HepG2 (cell line): ENCODE measurements around the gene SIGLEC6. TPM values are rescaled to one million over a fixed set of nuclear protein-coding genes. Genes with fewer than 3 reads are reported as not detected.
A peak's percentile ranks its signal among the peaks of the same experiment; 100 is the strongest.

ENCODE experiments used
- ATAC-seq: fragments of 200-7000 bp; cut with Tn5 transposase; 3 replicates; pipeline ENCODE4 v1.9.1; 2020; ENCODE audit warnings: mild to moderate bottlenecking, moderate library complexity
- BruUV-seq: library from RNA; stranded (reverse); fragments of 400-500 nt; replicated peaks from 2 replicates; lab custom pipeline; 2021; lab: Mats Ljungman, UMichigan
- CTCF ChIA-PET: fragments of 300-600 bp; formaldehyde crosslinking; extraction: SDS; loops from one replicate; lab custom pipeline; 2021; ENCODE audit warnings: low total read pairs, inconsistent platforms, low intra/inter-chr PET ratio; lab: Yijun Ruan, JAX
- POLR2A ChIA-PET: fragments of 350-600 bp; sonication (Branson Sonifier 250); formaldehyde crosslinking; loops from one replicate; lab custom pipeline; 2020; ENCODE audit warnings: antibody characterized with exemption, inconsistent platforms; lab: Yijun Ruan, JAX
- DNase-seq: peaks from one replicate; pipeline ENCODE4 v3.0.0-alpha.2; 2015; ENCODE audit warnings: low spot score
- FAIRE-seq: peaks from 3 replicates; lab custom pipeline; 2011; peaks lifted over from hg19 to GRCh38; lab: Jason Lieb, UNC
- H2AFZ ChIP-seq: one replicate; pipeline ENCODE4 v1.6.1; 2011; ENCODE audit warnings: low read length, inconsistent platforms
- H3K27ac ChIP-seq: fragments of 300-600 bp; 3 replicates; pipeline ENCODE4 v1.8.0; 2011; ENCODE audit warnings: mixed run types, mild to moderate bottlenecking, mixed read lengths, low read length, inconsistent platforms; ENCODE audit not compliant: insufficient read depth; ENCODE audit errors: extremely low read length
- H3K27me3 ChIP-seq, 2 experiments: fragments of 200-600 bp in 1 of 2; 2 replicates in 1 of 2; 3 replicates in 1 of 2; pipeline versions ENCODE4 v1.6.0 to v1.8.0; 2011; ENCODE audit warnings: low read length in 2 of 2, mild to moderate bottlenecking in 2 of 2, moderate library complexity in 2 of 2, inconsistent platforms in 1 of 2; ENCODE audit not compliant: insufficient read depth in 2 of 2, control insufficient read depth in 1 of 2
- H3K36me3 ChIP-seq, 2 experiments: fragments of 200-600 bp in 1 of 2; replicated peaks in 1 of 2; 2 replicates in 1 of 2; 3 replicates in 1 of 2; pipeline versions ENCODE4 v1.5.1 to v1.8.0; 2011; ENCODE audit warnings: low read length in 2 of 2, inconsistent platforms in 1 of 2; ENCODE audit not compliant: insufficient read depth in 2 of 2, control insufficient read depth in 1 of 2
- H3K4me1 ChIP-seq: 2 replicates; pipeline ENCODE4 v1.5.1; 2012; ENCODE audit warnings: low read length, inconsistent platforms; ENCODE audit not compliant: insufficient read depth
- H3K4me2 ChIP-seq: 2 replicates; pipeline ENCODE4 v1.6.0; 2011; ENCODE audit warnings: low read depth, low read length, inconsistent platforms
- H3K4me3 ChIP-seq, 3 experiments: fragments of 200-600 bp in 1 of 3; sonication (generic), shearing (Covaris generic) in 1 of 3; replicated peaks in 1 of 3; 2 replicates each; pipeline ENCODE4 v1.5.1; 2011 to 2016; ENCODE audit warnings: low read length in 3 of 3, inconsistent platforms in 2 of 3, low read depth in 2 of 3, mild to moderate bottlenecking in 2 of 3, control low read depth in 1 of 3, mixed read lengths in 1 of 3; ENCODE audit not compliant: insufficient read depth in 1 of 3
- H3K79me2 ChIP-seq: one replicate; pipeline ENCODE4 v1.6.1; 2011; ENCODE audit warnings: low read length, inconsistent platforms; ENCODE audit not compliant: insufficient read depth
- H3K9ac ChIP-seq: 2 replicates; pipeline ENCODE4 v1.6.0; 2011; ENCODE audit warnings: mild to moderate bottlenecking, low read depth, low read length, inconsistent platforms; ENCODE audit not compliant: insufficient read depth
- H3K9me3 ChIP-seq: 2 replicates; pipeline ENCODE4 v1.5.1; 2012; ENCODE audit warnings: mild to moderate bottlenecking, low read length
- H4K20me1 ChIP-seq: 2 replicates; pipeline ENCODE4 v1.6.0; 2011; ENCODE audit warnings: inconsistent platforms, mild to moderate bottlenecking, low read length, moderate library complexity; ENCODE audit not compliant: insufficient read depth
- ARID2 ChIP-seq: sonication (generic); formaldehyde crosslinking; IDR thresholded peaks from 2 replicates; pipeline ENCODE4 v1.8.1; 2022; ENCODE audit warnings: mild to moderate bottlenecking, missing genetic modification reagents, borderline replicate concordance
- FOSL2 ChIP-seq: sonication (generic); formaldehyde crosslinking; IDR thresholded peaks from 2 replicates; pipeline ENCODE4 v1.4.0; 2020; ENCODE audit warnings: missing genetic modification reagents
- HNF4A ChIP-seq: sonication (generic); formaldehyde crosslinking; IDR thresholded peaks from 2 replicates; pipeline ENCODE4 v1.4.0; 2020; ENCODE audit warnings: missing genetic modification reagents
- KDM3A ChIP-seq: IDR thresholded peaks from 2 replicates; pipeline ENCODE4 v1.6.1; 2018; ENCODE audit warnings: low read depth, missing compliant biosample characterization
- KDM5B ChIP-seq: sonication (generic); formaldehyde crosslinking; IDR thresholded peaks from 2 replicates; pipeline ENCODE4 v1.4.0; 2020; ENCODE audit warnings: missing genetic modification reagents, mild to moderate bottlenecking, borderline replicate concordance
- ZKSCAN8 ChIP-seq: IDR thresholded peaks from 2 replicates; pipeline ENCODE4 v1.6.1; 2016; ENCODE audit warnings: borderline replicate concordance, missing genetic modification reagents, missing compliant biosample characterization
- ZNF253 ChIP-seq: sonication (generic); formaldehyde crosslinking; IDR thresholded peaks from 2 replicates; pipeline ENCODE4 v1.8.0; 2022; ENCODE audit warnings: mild to moderate bottlenecking, missing genetic modification reagents, borderline replicate concordance
- ZSCAN20 ChIP-seq: sonication (generic); formaldehyde crosslinking; IDR thresholded peaks from 2 replicates; pipeline ENCODE4 v1.4.0; 2020; ENCODE audit warnings: missing genetic modification reagents, mild to moderate bottlenecking, borderline replicate concordance
- WGBS: methylation state at CpG from one replicate; pipeline ENCODE4 v1.1.6; 2017; ENCODE audit warnings: low lambda C conversion rate; 5-methylcytosine and 5-hydroxymethylcytosine counted together
- in situ Hi-C: cut with HindIII; loops from 2 replicates; pipeline ENCODE4 v1.10.0; 2017; ENCODE audit warnings: low pct_unique_long_range_greater_than_20kb; ENCODE audit not compliant: extremely low pct_ligation_motif_present
- intact Hi-C: fragments of 100-400 bp; cut with micrococcal nuclease; formaldehyde crosslinking; loops from one replicate; pipeline ENCODE4 v1.10.0; 2022; ENCODE audit not compliant: unreplicated experiment
- polyA plus RNA-seq, 8 experiments: library from polyadenylated mRNA; depleted of rRNA in 3 of 8; stranded (reverse) in 7 of 8; unstranded in 1 of 8; fragments of >200 nt; fragmentation: Illumina TruSeq in 4 of 8; extraction: Trizol in 4 of 8; gene quantifications; 2 replicates each; pipeline versions ENCODE4 v1.2.1 to v1.2.3, GENCODE V29; 2011 to 2016; ENCODE audit warnings: low read depth in 4 of 8, missing spikeins in 1 of 8, mixed read lengths in 1 of 8; ENCODE audit not compliant: insufficient read depth in 1 of 8
- total RNA-seq, 5 experiments: library from RNA; depleted of rRNA; stranded (reverse); fragments of >200 nt; fragmentation: Illumina TruSeq; extraction: Trizol; gene quantifications; 2 replicates each; pipeline ENCODE4 v1.2.3, GENCODE V29; 2016; ENCODE audit warnings: low read depth in 1 of 5
- TF ChIP-seq, protein P1 (sequence below): sonication (generic); formaldehyde crosslinking; IDR thresholded peaks from 2 replicates; pipeline ENCODE4 v1.4.0; 2020; ENCODE audit warnings: low read depth, mild to moderate bottlenecking, missing genetic modification reagents
- TF ChIP-seq, protein P2 (sequence below): IDR thresholded peaks from 2 replicates; pipeline ENCODE4 v1.6.1; 2016; ENCODE audit warnings: missing genetic modification reagents, missing compliant biosample characterization
- TF ChIP-seq, protein P3 (sequence below): sonication (generic); formaldehyde crosslinking; conservative IDR thresholded peaks from 2 replicates; pipeline ENCODE4 v1.5.0; 2020; ENCODE audit warnings: missing genetic modification reagents
- TF ChIP-seq, protein P4 (sequence below): sonication (generic); formaldehyde crosslinking; conservative IDR thresholded peaks from 2 replicates; pipeline ENCODE4 v1.8.0; 2022; ENCODE audit warnings: missing genetic modification reagents

SIGLEC6 gene
- total and polyA plus RNA-seq, 2 of the 13 experiments (the other 11 are each of a cell fraction or from before 2014, with no cell fraction given): not detected

DNA sequence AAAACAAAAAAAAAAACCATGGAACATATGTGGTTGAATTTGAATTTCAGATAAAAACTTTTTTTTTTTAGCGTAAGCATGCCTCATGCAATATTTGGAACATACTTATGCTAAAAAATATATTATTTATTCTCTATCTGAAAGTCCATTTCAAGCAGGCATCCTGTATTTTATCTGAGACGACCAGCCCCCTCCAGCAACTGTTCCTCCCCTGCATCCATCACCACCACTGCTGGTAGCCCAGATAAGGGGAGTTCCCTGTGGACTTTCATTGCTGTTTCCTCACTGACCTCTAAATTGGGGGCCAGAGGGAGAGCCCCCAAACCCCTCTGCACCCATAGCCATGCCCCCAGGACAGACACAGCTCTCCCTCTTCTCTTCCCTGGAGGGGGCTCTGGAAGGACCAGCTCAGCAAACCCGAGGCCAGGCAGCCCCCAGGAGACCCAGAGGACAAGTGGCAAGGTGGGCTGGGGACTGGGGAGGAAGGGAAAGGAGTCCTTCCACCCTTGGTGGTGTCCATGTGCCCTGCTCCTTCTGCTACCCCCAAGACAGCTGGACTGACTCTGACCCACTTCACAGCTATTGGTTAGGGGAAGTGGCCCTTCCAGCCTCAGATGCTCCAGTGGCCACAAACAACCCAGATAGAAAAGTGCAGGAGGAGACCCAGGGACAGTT, 23.3 kb downstream of the SIGLEC6 start (continued):
- TF ChIP-seq ZNF253 (CRISPR knock-in tag): no peak

DNA sequence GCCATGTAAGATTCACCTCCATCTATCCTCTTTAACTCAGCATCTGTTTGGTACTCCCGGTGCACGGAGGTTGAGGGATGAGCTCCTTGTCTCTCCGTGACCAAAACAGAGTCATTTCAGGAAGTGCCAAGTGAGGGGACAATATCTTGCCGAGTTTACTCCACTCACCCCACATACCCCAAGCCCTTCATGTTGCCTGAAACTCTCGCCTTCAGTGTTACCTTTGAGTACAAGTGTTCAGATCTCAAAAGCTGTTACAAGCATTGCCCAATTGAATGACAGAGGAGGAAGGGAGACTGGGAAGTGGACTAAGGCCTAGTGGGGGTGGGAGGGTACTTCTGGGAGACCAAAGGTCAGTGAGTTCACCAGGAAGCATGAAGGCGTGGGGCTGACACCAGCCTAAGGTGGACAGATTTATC, 23.8 kb downstream of the SIGLEC6 start:
- Histone ChIP-seq H3K36me3 (no peaks in the 10 kb centered on the region), H3K4me2 (no peak overlapping the region), H3K9me3 (no peaks in the 10 kb centered on the region), H4K20me1 (no peaks in the 10 kb centered on the region), H3K4me3 (no peak overlapping the region), H3K27me3 (no peaks in the 10 kb centered on the region; a peak in 1 of 5 replicates), H3K79me2 (no peaks in the 10 kb centered on the region), H2AFZ (no peak overlapping the region), H3K9ac (no peak overlapping the region), H3K27ac (no peak overlapping the region), H3K4me1 (no peaks in the 10 kb centered on the region)
- in situ Hi-C loops: no loop called here
- intact Hi-C loops: no loop called here
- peak; percentile 24; the same call in 1 of the 2 replicates for TF ChIP-seq HNF4A (CRISPR knock-in tag)
- TF ChIP-seq KDM5B: no peak
- no peak for TF ChIP-seq FOSL2 (CRISPR knock-in tag)
- no peak for ATAC-seq
- no peak for FAIRE-seq
- DNase-seq: no peak
- 15% methylated on average over 6 of the region's 6 CpGs for WGBS
- CTCF ChIA-PET: no interaction called here
- POLR2A ChIA-PET: no interaction called here
- no TSS peak for BruUV-seq

DNA sequence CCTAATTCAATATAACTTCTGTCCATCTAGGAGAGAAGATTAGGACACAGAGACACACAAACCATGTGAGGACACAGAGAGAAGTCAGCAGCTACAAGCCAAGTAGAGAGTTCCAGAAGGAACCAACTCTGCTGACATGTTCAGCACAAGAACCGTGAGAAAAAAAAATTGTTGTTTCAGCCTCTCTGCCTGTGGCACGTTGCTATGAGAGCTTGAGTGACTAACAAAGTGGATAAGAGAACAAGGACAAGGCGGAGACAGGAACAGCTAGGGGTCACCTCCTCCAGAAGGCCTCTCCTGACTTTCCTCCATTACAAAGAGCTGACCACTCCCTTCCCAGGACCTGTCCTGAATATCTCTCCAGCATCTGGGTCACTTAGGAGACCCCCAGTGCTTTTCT, 24.3 kb downstream of the SIGLEC6 start:
- DNase-seq: no peak
- Histone ChIP-seq H3K27me3 (peaks cover 0 to 3% of the 10 kb centered on the region in 2 experiments; a peak in 1 of 5 replicates), H3K4me2 (no peak overlapping the region), H3K27ac (no peak overlapping the region), H4K20me1 (no peaks in the 10 kb centered on the region), H3K79me2 (no peaks in the 10 kb centered on the region), H3K4me3 (no peak overlapping the region), H3K9me3 (no peaks in the 10 kb centered on the region), H2AFZ (no peak overlapping the region), H3K4me1 (no peaks in the 10 kb centered on the region), H3K9ac (no peak overlapping the region), H3K36me3 (no peaks in the 10 kb centered on the region)
- BruUV-seq: no TSS peak
- WGBS: 4% methylated on average over 3 of the region's 3 CpGs
- no peak for FAIRE-seq
- ChIA-PET CTCF (no interaction called here), POLR2A (no interaction called here)
- no peak for ATAC-seq
- in situ Hi-C loops (no loop called here), intact Hi-C loops (no loop called here)
- TF ChIP-seq, protein P1, sequence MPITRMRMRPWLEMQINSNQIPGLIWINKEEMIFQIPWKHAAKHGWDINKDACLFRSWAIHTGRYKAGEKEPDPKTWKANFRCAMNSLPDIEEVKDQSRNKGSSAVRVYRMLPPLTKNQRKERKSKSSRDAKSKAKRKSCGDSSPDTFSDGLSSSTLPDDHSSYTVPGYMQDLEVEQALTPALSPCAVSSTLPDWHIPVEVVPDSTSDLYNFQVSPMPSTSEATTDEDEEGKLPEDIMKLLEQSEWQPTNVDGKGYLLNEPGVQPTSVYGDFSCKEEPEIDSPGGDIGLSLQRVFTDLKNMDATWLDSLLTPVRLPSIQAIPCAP: no peak
- TF ChIP-seq, protein P2, sequence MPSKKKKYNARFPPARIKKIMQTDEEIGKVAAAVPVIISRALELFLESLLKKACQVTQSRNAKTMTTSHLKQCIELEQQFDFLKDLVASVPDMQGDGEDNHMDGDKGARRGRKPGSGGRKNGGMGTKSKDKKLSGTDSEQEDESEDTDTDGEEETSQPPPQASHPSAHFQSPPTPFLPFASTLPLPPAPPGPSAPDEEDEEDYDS (CRISPR knock-in tag): no peak
- TF ChIP-seq KDM3A (CRISPR knock-in tag): no peak
- TF ChIP-seq, protein P3, sequence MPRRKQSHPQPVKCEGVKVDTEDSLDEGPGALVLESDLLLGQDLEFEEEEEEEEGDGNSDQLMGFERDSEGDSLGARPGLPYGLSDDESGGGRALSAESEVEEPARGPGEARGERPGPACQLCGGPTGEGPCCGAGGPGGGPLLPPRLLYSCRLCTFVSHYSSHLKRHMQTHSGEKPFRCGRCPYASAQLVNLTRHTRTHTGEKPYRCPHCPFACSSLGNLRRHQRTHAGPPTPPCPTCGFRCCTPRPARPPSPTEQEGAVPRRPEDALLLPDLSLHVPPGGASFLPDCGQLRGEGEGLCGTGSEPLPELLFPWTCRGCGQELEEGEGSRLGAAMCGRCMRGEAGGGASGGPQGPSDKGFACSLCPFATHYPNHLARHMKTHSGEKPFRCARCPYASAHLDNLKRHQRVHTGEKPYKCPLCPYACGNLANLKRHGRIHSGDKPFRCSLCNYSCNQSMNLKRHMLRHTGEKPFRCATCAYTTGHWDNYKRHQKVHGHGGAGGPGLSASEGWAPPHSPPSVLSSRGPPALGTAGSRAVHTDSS: no peak
- no peak for TF ChIP-seq ZSCAN20 (CRISPR knock-in tag)
- TF ChIP-seq ARID2: no peak
- TF ChIP-seq ZKSCAN8 (CRISPR knock-in tag): no peak
- TF ChIP-seq, protein P4, sequence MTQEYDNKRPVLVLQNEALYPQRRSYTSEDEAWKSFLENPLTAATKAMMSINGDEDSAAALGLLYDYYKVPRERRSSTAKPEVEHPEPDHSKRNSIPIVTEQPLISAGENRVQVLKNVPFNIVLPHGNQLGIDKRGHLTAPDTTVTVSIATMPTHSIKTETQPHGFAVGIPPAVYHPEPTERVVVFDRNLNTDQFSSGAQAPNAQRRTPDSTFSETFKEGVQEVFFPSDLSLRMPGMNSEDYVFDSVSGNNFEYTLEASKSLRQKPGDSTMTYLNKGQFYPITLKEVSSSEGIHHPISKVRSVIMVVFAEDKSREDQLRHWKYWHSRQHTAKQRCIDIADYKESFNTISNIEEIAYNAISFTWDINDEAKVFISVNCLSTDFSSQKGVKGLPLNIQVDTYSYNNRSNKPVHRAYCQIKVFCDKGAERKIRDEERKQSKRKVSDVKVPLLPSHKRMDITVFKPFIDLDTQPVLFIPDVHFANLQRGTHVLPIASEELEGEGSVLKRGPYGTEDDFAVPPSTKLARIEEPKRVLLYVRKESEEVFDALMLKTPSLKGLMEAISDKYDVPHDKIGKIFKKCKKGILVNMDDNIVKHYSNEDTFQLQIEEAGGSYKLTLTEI (CRISPR knock-in tag): no peak
